Measurements from ENCODE around the gene ARID2.

DNA sequence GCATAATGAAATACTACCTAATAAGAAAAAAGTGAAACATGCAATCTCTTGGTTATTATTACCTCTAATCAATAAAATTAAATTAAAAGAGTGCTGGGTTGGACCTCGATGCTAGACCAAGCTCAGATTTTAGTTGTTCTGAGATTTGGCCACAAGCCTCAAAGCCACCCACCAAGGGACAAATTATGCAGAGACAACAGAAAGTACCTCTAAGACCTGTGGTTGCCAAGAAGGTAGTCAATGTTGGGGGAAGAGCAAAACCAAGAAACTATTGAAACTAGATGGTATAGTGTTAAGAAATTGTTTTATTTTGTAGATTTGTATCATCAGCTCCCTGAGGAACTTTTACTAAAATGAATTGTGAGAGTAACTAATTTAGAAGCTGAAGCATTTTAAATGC, 43.8 kb upstream of the ARID2 start:
- TF ChIP-seq, protein P1, sequence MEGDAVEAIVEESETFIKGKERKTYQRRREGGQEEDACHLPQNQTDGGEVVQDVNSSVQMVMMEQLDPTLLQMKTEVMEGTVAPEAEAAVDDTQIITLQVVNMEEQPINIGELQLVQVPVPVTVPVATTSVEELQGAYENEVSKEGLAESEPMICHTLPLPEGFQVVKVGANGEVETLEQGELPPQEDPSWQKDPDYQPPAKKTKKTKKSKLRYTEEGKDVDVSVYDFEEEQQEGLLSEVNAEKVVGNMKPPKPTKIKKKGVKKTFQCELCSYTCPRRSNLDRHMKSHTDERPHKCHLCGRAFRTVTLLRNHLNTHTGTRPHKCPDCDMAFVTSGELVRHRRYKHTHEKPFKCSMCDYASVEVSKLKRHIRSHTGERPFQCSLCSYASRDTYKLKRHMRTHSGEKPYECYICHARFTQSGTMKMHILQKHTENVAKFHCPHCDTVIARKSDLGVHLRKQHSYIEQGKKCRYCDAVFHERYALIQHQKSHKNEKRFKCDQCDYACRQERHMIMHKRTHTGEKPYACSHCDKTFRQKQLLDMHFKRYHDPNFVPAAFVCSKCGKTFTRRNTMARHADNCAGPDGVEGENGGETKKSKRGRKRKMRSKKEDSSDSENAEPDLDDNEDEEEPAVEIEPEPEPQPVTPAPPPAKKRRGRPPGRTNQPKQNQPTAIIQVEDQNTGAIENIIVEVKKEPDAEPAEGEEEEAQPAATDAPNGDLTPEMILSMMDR (IDR thresholded peaks at IDR 0.05; ENCODE audit: low read length): no peak
- no peak for TF ChIP-seq EZH2 (IDR thresholded peaks at IDR 0.05; ENCODE audit: borderline replicate concordance, low read length)

Measured in OCI-LY1 (cell line).